Neuron (in vitro differentiated cells): ENCODE measurements around the gene BLACAT1.

Source experiments
- H2AFZ ChIP-seq: one replicate; pipeline ENCODE4 v1.6.1; 2013; ENCODE audit warnings: low read depth, mild to moderate bottlenecking, inconsistent platforms, low read length, moderate library complexity
- H3K27me3 ChIP-seq: one replicate; pipeline ENCODE4 v1.6.1; 2013; ENCODE audit warnings: low read length; ENCODE audit not compliant: insufficient read depth
- H3K36me3 ChIP-seq: one replicate; pipeline ENCODE4 v1.6.1; 2013; ENCODE audit warnings: low read length; ENCODE audit not compliant: insufficient read depth
- H3K4me1 ChIP-seq: one replicate; pipeline ENCODE4 v1.6.1; 2013; ENCODE audit warnings: low read length; ENCODE audit not compliant: insufficient read depth
- H3K4me3 ChIP-seq: 2 replicates; pipeline ENCODE4 v1.5.1; 2013; ENCODE audit warnings: mild to moderate bottlenecking, low read length, moderate library complexity
- H3K9me3 ChIP-seq: one replicate; pipeline ENCODE4 v1.6.1; 2013; ENCODE audit warnings: low read length

The BLACAT1 gene

DNA sequence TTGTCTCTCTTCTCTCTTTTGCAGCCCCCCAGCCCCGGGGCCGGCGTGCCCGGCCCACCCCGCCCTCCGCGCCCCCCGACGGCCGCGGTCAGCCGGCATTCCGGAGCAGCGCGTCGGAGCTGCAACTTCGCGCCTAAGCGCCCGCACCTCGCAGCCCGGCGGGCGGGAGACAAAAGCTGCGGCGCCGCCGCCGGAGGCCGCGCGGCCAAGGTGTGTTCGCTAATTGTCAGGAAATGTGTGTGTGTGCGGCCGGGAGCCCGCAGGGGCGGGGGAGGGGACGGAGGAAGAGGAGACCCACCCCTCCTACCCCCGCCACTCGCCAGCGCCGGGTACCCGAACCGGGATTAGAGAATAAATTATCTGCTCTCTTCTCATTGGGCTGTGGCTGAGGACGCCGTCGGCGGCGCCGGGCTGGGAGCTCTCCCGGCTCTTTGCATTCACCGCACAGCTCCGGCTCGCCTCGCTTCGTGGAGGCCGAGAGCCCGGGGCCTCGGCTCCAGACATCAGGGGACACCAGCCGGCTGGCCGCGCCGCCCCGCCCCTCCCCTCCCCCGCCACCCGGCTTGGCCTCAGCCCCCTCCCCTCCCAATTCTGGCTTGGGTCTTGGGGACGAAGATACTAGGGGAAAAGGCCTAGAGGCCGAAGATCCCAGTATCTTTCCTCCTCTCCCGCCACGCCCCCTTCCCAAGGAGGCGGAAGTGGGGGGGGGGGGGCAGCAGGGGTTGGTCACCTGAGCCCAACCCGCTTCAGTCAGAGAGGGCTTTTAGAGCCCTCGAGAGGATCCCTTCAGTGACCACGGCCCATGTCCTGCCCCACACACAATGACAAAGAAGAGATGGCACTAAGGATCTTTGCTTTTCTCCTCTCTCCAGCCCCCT is 1.3 kb upstream of the BLACAT1 start:
- Histone ChIP-seq H3K36me3 (no peaks in the 10 kb centered on the region), H3K9me3 (no peaks in the 10 kb centered on the region), H2AFZ (peak overlapping the region; percentile 83), H3K4me1 (peaks cover 4% of the 10 kb centered on the region), H3K27me3 (peaks cover 72% of the 10 kb centered on the region), H3K4me3 (peak overlapping the region; percentile 46)

DNA sequence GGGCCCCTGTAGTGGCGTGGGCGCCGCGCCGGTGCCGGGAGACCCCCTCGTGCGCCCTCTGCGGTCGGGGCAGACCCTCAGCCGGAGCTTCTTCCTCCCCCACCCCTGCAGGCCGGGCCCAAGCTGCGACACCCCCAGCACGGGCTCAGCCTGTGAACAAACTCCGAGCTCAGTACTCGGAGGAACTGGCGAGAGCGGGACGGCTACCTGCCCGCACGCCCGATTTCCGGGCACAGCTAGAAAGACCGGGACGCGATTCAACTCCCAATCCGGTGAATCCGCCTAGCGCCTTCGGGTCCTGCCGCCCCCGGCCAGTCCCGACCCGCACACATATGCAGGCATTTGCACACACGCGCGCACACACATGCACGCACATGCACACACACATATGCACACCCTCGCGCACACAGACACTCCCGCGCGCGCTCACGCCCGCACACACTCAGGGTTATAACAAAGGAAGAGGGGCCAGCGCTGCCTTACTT is 580 bp upstream of the BLACAT1 start:
- Histone ChIP-seq H3K27me3 (peaks cover 74% of the 10 kb centered on the region), H2AFZ (peak overlapping the region; percentile 83), H3K4me1 (peaks cover 4% of the 10 kb centered on the region), H3K9me3 (no peaks in the 10 kb centered on the region), H3K4me3 (peak overlapping the region; percentile 46), H3K36me3 (no peaks in the 10 kb centered on the region)

DNA sequence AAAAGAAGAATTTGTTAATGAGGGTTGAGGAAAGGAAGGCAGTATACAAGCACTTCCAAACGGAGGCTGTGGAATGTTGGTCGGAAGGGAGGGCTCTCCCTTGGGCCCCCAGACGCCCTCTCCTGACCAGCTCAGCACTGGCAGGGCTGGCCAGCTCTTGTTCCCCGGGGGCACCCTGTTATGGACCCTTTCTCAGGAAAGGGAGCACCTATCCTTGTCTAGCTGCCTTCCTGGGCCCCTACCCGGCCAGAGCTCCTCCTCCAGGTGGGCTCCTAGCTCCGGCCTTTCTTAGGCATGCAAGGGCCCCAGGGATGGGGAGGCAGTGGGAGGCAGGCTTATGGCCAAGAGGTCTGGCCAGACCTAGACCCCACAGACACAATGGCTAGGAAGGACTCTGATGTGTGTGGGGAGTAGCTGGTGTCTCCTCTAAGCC is 926 bp downstream of the BLACAT1 start:
- H2AFZ ChIP-seq = no peak overlapping the region
- no peaks in the 10 kb centered on the region for H3K9me3 ChIP-seq
- H3K27me3 ChIP-seq = peaks cover 82% of the 10 kb centered on the region
- H3K4me1 ChIP-seq = peaks cover 12% of the 10 kb centered on the region
- H3K36me3 ChIP-seq = no peaks in the 10 kb centered on the region
- no peak overlapping the region for H3K4me3 ChIP-seq

DNA sequence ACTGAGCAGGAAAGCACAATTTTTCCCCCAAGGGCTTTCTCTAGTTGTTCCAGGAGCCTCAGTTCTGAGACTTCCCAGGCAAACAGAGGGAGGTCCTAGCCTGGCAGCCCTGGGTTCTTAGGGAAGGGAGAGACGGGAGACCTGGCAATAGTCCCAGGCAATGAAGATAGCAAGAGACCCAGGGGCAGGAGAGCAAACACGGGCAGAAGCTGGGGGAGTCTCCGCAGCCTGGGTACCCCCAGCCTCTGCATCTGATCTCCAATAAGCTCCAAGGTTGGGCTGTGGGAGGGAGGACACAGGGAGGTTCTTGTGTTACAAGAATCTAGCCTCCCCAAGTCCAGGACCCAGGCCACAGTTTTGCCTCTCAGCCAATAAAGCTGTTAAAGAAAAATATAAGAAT is 2.4 kb downstream of the BLACAT1 start:
- Histone ChIP-seq H3K4me3 (no peak overlapping the region), H3K9me3 (no peaks in the 10 kb centered on the region), H3K4me1 (peaks cover 24% of the 10 kb centered on the region), H3K27me3 (peaks cover 78% of the 10 kb centered on the region), H2AFZ (no peak overlapping the region), H3K36me3 (no peaks in the 10 kb centered on the region)

DNA sequence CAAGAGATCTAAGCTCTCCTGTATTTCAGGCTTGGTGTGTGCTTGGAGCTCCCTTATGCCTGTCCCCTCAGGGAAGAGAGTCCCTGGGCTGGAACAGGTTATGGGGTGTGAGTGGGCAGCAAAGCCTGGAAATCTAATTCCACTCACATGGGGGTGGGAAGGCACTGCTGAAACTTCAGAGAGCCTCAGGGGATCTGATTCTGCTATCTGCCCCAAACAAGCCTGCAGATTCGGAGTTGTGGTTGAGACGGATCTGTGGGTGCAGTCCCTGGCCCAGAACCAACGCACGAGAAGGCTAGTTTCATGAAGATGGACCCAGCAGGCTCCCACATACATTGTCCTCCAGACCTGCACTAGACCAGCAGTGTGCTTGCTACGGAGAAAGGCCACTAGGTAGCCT is 2.9 kb downstream of the BLACAT1 start:
- H3K4me1 ChIP-seq = peaks cover 24% of the 10 kb centered on the region
- H3K27me3 ChIP-seq = peaks cover 76% of the 10 kb centered on the region

DNA sequence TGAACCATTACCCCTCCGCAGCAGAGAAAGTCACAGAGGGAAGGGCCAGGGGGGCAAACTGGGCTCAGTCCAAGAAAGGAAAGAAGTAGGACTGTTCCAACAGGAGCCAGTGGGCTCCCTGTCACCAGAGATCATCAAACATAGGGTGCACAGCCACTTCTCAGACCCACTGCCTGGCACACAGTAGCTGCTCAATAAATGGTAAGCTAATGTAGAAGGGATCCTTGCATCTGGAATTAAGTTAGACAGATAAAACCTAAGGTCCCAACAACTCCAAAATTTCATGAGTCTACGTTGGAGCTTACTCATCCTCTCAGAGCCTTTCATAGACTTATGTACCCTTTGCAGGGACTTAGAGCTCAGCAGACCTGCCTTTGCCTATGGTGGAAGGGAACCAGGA is 3.5 kb downstream of the BLACAT1 start:
- no peak overlapping the region for H3K4me3 ChIP-seq
- no peaks in the 10 kb centered on the region for H3K9me3 ChIP-seq
- H3K27me3 ChIP-seq = peaks cover 73% of the 10 kb centered on the region
- peaks cover 24% of the 10 kb centered on the region for H3K4me1 ChIP-seq
- no peaks in the 10 kb centered on the region for H3K36me3 ChIP-seq
- H2AFZ ChIP-seq = no peak overlapping the region

More for the DNA sequence above, 2.9 kb downstream of the BLACAT1 start:
- no peaks in the 10 kb centered on the region for H3K9me3 ChIP-seq
- no peaks in the 10 kb centered on the region for H3K36me3 ChIP-seq
- no peak overlapping the region for H2AFZ ChIP-seq
- no peak overlapping the region for H3K4me3 ChIP-seq

DNA sequence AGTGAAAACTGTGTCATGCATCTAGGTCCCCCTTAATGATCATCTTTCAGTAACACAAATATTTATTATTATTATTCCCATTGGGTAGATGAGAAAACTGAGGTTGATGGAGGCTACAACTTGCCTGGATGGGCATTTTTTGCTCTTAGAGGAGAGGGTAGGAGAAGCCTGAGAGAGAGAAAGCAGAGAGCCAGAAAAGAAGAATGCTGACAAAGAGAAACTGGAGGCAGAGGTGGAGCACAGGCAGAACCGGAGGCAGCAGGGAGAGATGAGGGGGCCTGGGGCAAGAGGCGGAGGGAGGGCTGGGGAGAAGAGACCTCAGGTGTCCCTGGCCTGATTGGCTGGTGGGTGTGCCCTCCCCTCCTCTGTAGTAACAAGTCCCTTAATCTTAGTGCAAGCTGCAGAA is 4.1 kb downstream of the BLACAT1 start:
- Histone ChIP-seq H3K27me3 (peaks cover 77% of the 10 kb centered on the region), H2AFZ (no peak overlapping the region), H3K4me3 (no peak overlapping the region), H3K4me1 (peaks cover 24% of the 10 kb centered on the region), H3K36me3 (no peaks in the 10 kb centered on the region), H3K9me3 (no peaks in the 10 kb centered on the region)

DNA sequence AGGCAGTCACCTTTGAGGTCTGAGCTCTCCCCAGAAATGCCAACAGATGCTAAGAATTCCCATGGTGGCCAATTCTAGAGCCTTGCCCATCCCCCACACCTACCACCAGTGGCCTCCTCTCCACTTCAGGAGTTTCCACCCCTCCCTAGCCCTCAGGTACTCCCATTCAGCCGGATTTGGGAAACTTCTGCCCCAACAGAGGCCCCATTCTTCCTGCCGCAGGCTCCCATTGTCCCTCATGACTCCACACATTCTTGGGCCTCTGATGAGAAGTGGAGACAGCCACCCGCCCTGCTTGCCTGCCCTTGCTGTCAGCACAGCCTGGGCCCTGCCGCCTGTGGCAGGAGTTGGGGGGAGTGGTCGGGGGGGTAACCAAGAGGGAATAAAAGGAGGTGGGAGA is 4.6 kb downstream of the BLACAT1 start:
- Histone ChIP-seq H3K4me1 (peaks cover 21% of the 10 kb centered on the region), H3K27me3 (peaks cover 72% of the 10 kb centered on the region), H2AFZ (no peak overlapping the region), H3K36me3 (no peaks in the 10 kb centered on the region), H3K4me3 (no peak overlapping the region), H3K9me3 (no peaks in the 10 kb centered on the region)

DNA sequence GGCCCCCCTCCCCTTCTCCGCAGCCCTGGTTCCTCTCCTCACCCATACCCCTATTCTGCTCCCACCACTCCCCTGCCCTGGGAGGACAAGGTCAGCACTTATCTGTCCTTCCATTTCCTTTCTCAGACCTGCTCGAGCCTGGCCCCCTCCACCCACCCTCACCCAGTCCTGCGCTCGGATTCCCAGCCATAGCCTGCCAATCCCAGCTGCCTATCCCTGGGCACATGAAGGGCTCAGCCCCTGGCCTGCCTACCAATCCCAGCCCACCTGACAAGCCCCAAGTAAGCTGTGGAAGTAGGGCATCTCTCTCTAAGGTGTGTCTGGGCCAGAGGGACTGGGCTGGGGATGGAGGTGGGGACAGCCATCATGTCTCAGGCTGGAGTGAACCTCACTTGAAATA is 5.4 kb downstream of the BLACAT1 start:
- no peak overlapping the region for H2AFZ ChIP-seq
- H3K4me3 ChIP-seq = no peak overlapping the region
- no peaks in the 10 kb centered on the region for H3K9me3 ChIP-seq
- peaks cover 64% of the 10 kb centered on the region for H3K27me3 ChIP-seq
- H3K36me3 ChIP-seq = no peaks in the 10 kb centered on the region
- peaks cover 24% of the 10 kb centered on the region for H3K4me1 ChIP-seq

DNA sequence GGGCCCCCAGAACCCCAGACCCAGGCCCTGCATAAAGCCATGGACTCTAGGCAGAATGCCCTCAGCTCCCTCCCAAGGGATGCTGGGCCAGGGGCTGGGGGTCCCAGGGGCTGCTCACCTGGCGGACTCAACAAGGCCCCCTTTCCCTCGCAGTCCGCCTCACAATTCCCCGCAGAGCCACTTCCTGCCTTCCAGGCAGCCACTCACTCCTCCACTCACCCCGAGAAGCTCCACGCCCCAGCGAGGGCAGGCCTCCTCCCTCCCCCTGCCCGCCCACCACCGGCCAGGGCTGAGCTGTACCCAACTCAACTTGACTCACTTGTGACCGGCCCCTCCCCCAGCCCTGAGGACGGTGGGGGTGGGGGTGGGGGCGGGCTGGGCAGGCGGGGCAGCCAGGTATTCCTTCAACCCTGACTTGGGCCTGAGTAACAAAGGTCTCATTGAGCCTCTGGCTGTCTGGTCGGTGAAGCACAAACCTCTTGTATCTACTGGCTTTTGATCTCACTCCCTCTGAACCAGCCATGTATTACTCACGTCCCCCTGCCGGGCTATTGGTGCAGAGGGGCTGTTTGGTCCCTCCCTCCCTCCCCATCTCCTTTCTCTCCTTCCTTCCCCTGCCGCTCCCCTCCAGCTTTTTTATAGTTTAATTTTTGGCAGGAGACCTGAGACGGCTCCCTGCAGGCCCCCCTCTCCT is 5.9 kb downstream of the BLACAT1 start:
- no peak overlapping the region for H3K4me3 ChIP-seq
- no peak overlapping the region for H2AFZ ChIP-seq
- H3K36me3 ChIP-seq = no peaks in the 10 kb centered on the region
- peaks cover 59% of the 10 kb centered on the region for H3K27me3 ChIP-seq
- peaks cover 28% of the 10 kb centered on the region for H3K4me1 ChIP-seq
- H3K9me3 ChIP-seq = no peaks in the 10 kb centered on the region

DNA sequence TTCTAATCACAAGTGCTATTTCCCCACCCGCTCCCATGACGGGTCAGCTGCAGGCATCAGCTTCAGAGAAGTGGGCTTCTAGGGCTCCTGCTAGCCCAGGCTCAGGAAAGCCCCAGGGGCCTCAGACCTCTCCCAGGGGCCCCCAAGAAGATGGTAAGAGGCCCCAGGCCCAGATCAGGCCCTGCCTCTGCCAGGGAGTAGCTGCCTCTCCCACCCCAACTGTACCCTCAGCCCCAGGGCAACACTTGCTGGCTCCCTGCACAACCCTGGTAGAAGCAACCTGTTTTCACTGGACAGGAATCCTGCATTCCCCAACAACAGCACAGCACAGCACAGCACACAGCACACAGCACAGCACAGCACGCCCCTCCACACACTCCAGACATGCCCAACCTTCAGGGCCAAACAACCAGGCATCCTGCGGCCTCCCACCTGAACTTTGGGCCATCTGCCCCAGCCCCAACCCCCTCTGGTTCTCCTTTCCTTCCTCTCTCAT is 6.5 kb downstream of the BLACAT1 start:
- Histone ChIP-seq H3K27me3 (peaks cover 55% of the 10 kb centered on the region), H3K9me3 (no peaks in the 10 kb centered on the region), H2AFZ (no peak overlapping the region), H3K36me3 (no peaks in the 10 kb centered on the region), H3K4me3 (no peak overlapping the region), H3K4me1 (peaks cover 33% of the 10 kb centered on the region)

DNA sequence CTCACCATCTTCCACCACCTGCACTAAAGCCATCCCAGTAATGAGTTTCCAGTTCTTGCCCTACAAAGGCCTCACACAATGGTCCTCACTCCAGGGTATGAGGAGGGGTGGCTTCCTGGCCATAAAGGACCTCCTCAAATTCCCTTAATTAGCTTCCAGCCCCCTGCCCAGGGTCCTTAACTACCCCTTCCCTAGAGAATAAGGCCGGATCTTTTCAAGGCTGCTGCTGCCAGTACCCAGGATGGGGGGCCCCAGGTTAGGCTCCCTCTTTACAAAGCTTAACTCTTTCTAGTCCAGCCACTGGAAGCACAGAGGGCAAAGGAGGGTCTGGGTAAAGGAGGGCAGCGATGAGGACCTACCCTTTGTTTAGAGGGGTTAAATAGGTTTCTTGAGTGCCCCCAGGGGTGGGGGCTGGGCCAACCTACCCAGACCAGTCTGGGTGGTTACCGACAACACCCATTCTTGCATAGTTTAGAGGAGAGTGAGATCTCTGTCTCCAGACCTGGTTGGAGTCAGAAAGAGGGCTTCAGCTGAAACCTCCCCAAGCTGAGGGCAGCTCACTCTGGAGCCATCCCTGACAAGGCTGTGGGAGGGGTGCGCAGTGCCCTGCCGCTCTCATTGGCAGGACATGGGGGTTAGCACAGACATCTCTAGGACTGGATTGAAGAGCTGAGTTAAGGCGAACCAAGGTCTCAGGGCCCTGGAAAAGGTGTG is 7.1 kb downstream of the BLACAT1 start:
- Histone ChIP-seq H3K4me3 (no peak overlapping the region), H3K36me3 (no peaks in the 10 kb centered on the region), H2AFZ (no peak overlapping the region), H3K4me1 (peaks cover 36% of the 10 kb centered on the region), H3K9me3 (no peaks in the 10 kb centered on the region), H3K27me3 (peaks cover 55% of the 10 kb centered on the region)
